ENCODE measurements around the gene CREBBP. TPM values are rescaled to one million over a fixed set of nuclear protein-coding genes. Genes with fewer than 3 reads are reported as not detected.

The CREBBP gene
- total RNA-seq, 2 experiments from 2014 or later = 36.0 to 72.3 TPM

DNA sequence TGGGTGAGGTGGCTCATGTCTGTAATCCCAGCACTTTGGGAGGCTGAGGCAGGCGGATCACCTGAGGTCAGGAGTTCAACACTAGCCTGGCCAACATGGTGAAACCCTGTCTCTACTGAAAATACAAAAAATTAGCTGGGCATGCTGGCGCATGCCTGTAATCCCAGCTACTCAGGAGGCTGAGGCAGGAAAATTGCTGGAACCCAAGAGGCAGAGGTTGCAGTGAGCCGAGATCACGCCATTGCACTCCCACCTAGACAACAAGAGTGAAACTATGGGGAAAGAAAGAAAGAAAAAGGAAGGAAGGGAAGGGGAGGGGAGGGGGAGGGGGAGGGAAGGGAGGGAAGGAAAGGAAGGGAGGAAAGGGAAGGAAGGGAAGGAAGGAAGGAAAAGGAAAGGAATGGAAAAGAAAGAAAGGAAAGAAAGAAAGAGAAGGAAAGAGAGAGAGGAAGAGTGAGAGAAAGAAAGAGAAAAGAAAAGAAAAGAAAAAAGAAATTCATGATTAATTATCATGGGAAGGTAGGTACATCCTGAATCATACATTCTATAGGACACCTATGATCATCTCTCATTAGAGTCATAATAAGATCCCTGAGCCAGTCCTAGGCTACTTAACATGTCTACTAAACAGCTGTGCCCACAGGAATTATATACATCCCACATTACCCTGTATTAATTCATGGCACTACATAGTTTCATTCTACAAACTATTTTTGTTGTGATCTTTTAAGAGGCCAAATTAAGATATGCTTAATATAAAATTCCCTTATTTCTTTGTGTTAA lies 40.9 kb downstream of the CREBBP start:
- POLR2A ChIA-PET = no interaction called here
- TF ChIP-seq, protein P1, sequence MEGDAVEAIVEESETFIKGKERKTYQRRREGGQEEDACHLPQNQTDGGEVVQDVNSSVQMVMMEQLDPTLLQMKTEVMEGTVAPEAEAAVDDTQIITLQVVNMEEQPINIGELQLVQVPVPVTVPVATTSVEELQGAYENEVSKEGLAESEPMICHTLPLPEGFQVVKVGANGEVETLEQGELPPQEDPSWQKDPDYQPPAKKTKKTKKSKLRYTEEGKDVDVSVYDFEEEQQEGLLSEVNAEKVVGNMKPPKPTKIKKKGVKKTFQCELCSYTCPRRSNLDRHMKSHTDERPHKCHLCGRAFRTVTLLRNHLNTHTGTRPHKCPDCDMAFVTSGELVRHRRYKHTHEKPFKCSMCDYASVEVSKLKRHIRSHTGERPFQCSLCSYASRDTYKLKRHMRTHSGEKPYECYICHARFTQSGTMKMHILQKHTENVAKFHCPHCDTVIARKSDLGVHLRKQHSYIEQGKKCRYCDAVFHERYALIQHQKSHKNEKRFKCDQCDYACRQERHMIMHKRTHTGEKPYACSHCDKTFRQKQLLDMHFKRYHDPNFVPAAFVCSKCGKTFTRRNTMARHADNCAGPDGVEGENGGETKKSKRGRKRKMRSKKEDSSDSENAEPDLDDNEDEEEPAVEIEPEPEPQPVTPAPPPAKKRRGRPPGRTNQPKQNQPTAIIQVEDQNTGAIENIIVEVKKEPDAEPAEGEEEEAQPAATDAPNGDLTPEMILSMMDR (conservative IDR thresholded peaks at IDR 0.05; ENCODE audit: low read length) = no peak
- TF ChIP-seq EZH2phosphoT487 (IDR thresholded peaks at IDR 0.05; ENCODE audit: borderline replicate concordance, low read depth, low read length) = no peak
- no peaks in the 10 kb centered on the region for H3K9me3 ChIP-seq (ENCODE audit: low read length)
- H3K27ac ChIP-seq (ENCODE audit: low read depth, low read length, poor library complexity, severe bottlenecking) = no peak overlapping the region
- no peak for DNase-seq (ENCODE audit: low spot score)
- peaks cover 11% of the 10 kb centered on the region for H3K4me1 ChIP-seq (ENCODE audit: insufficient read depth, low read length, poor library complexity, severe bottlenecking)
- H2AFZ ChIP-seq (ENCODE audit: low read length) = no peak overlapping the region
- H3K79me2 ChIP-seq (ENCODE audit: insufficient read depth, low read depth, low read length) = peaks cover 88% of the 10 kb centered on the region
- H3K9me2 ChIP-seq (ENCODE audit: insufficient read depth, low read length) = no peaks in the 10 kb centered on the region
- CTCF ChIA-PET (ENCODE audit: unreplicated experiment) = no interaction called here
- BruUV-seq (replicated peaks) = no TSS peak
- peaks cover 14% of the 10 kb centered on the region; the same call in 1 of the 2 replicates for H4K20me1 ChIP-seq (ENCODE audit: insufficient read depth, low read length)
- no peak overlapping the region for H3K4me3 ChIP-seq (ENCODE audit: low read depth, low read length, poor library complexity, severe bottlenecking)
- no peak overlapping the region for H3K4me2 ChIP-seq (ENCODE audit: low read length)
- intact Hi-C loops (cut with micrococcal nuclease; ENCODE audit: unreplicated experiment) = no loop called here
- H3K36me3 ChIP-seq (ENCODE audit: insufficient read depth, low read length) = peaks cover 22% of the 10 kb centered on the region

DNA sequence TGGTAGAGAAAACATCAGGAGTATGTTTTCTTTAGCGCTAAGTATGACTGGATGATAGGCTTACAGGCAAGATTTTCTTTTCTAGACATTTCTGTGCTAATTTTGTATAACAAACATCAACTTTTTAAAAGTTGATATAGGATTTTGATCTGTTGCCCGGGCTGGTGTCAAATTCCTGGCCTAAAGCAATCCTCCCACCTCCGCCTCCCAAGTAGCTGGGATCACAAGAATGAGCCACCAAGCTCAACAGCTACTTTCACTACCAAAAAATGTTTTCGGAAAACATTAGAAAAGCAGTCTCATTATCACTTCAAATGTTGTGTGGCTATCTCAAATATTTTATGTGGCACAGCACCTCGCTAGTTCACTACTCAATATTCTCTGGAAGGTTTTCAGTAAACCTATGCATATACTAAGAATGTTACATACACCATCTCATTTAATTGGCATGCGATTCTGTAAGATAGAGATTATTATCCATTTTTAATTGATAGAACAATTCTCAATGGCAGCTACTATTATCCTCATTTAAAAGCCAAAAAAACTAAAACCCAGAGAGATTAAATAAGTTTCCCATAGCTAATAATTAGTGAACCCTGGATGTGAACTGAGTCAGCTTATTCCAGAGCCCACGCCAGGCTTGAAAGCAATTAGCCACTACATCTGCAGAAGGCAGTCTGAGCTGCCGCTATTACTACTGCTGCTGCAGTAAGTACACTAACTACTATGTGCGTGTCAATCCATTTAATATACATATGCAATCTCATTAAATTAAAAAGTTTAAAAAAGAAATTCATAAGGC lies 41.7 kb downstream of the CREBBP start:
- Histone ChIP-seq H3K9me3 (ENCODE audit: low read length) (peaks cover 7% of the 10 kb centered on the region; the same call in 1 of the 2 replicates), H3K27ac (ENCODE audit: low read depth, low read length, poor library complexity, severe bottlenecking) (no peak overlapping the region), H3K79me2 (ENCODE audit: insufficient read depth, low read depth, low read length) (peaks cover 90% of the 10 kb centered on the region), H3K4me3 (ENCODE audit: low read depth, low read length, poor library complexity, severe bottlenecking) (no peak overlapping the region), H3K36me3 (ENCODE audit: insufficient read depth, low read length) (peaks cover 30% of the 10 kb centered on the region), H4K20me1 (ENCODE audit: insufficient read depth, low read length) (peaks cover 14% of the 10 kb centered on the region; the same call in 1 of the 2 replicates), H3K4me1 (ENCODE audit: insufficient read depth, low read length, poor library complexity, severe bottlenecking) (peaks cover 11% of the 10 kb centered on the region), H3K4me2 (ENCODE audit: low read length) (no peak overlapping the region), H3K9me2 (ENCODE audit: insufficient read depth, low read length) (no peaks in the 10 kb centered on the region), H2AFZ (ENCODE audit: low read length) (no peak overlapping the region)
- no peak for DNase-seq (ENCODE audit: low spot score)
- no TSS peak for BruUV-seq (replicated peaks)
- intact Hi-C loops (cut with micrococcal nuclease; ENCODE audit: unreplicated experiment) = no loop called here
- TF ChIP-seq, protein P1 (conservative IDR thresholded peaks at IDR 0.05; ENCODE audit: low read length) = no peak
- TF ChIP-seq EZH2phosphoT487 (IDR thresholded peaks at IDR 0.05; ENCODE audit: borderline replicate concordance, low read depth, low read length) = no peak
- ChIA-PET CTCF (ENCODE audit: unreplicated experiment) (no interaction called here), POLR2A (no interaction called here)

All from OCI-LY7 (cell line).